NCI-H2196 treated with DMSO at 0.1 percent for 48 hours (cell line): ENCODE results near the gene LRRC30.

Experiments used
- DNase-seq: peaks from one replicate; lab custom pipeline; 2025; ENCODE audit not compliant: unreplicated experiment; lab: John Stamatoyannopoulos, UW

The LRRC30 gene

GRCh38 chr18:7236933-7237332 is 6.0 kb downstream of the LRRC30 start:
- no peak for DNase-seq

DNA sequence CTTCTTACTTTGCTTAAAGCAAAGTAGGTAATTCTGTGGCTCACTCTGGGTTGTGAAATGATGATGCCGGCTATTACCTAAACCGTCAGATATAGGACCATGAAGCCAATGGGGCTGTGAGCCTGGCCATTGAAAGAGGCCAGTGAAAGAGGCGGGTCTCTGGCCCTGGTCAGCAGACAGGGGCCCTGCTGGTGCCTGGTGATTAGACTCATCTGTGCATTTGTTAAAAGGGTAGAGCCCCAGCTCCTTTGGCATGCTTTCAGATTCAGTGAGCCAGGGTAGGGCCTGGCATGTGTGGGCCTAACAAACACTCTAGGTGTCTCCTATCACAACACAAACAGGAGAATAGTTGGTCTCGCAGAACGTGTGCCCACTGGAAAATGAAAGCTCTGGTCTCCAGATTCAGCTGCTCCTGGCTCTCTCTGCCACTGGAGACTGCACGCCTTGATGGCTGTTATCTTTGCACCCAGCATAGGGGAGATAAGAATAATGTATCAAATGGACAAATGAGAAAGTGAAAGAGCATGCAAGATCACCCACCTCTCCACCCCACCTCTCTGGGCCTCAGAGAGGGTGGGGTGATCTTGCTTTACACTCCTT is 6.9 kb downstream of the LRRC30 start:
- DNase-seq = peak; percentile 29

GRCh38 chr18:7242926-7243325 is 12.0 kb downstream of the LRRC30 start:
- DNase-seq = no peak

- no peak for DNase-seq
Measured at GRCh38 chr18:7248877-7249276, 18.0 kb downstream of the LRRC30 start.

- no peak for DNase-seq
Measured at GRCh38 chr18:7254163-7254562, 23.3 kb downstream of the LRRC30 start.

GRCh38 chr18:7255054-7255453 is 24.2 kb downstream of the LRRC30 start:
- DNase-seq = no peak

DNA sequence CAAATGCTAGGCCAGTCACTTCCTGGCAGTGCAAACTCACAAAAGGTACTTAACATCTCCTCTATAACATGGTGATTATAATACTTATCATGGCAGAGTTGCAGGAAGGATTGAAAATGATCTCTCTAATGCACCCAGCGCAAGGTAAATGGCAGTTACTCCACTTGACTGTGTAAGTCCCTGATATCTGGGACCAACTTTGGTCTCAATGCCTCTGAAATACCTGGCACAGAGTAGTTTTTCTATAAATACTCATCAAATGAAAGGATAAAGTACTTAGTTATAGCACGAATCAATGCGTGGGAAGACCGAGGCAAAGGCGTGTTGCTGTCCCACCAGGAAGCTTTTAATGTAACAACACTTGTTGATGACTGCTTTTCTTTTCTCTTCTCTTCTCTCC is 24.8 kb downstream of the LRRC30 start:
- DNase-seq = no peak

DNA sequence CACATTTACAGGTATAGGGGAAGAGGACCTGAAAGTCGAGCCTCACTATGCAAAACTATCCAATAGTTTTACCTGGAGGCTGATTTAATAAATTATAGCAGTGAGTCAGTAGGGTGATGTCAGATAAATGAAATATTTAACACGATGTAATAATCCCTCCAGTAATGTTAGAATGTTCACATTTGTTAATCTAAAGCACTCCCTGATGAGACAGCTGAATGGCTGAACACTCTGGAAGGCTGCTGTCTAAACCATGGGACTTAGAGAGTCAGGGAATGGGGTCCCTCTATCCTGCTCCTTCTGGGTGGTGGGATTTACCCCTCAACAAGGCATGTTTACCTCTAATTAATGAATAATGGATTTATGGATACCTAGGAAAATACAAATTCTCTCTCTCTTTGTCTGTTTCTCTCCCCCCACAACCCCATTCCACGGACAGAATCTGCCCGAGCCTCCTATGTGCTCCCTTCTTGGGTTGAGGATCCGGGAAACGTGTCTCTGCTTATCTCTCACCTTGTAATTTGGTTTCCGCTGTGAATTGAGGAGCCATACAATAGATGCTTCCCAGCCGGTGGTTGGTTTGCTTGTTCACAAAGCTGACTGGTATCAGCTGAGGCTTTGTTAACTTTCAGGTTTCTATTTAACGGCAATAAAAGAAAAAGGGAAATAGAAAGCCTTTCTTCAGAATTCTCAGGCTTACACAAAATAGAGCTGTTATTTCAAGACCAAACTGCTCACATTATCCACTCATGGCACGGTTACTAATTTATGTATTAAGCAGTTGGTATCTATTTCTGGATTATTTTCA is 25.9 kb downstream of the LRRC30 start:
- DNase-seq = no peak

DNA sequence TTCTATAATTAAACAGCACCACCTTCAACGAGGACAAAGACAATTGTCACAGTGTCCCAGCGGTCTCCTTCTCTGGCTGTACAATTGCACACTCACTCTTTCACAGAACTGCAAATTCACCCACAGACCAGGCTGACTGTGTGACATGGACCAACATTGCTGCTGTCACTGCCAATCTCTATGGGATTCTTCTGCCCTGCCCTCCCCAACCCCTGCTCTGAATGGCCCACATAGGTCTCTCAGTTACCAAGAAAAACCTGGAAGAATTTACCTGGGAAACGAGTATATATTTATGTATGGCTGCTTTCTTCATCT is 26.5 kb downstream of the LRRC30 start:
- no peak for DNase-seq

DNA sequence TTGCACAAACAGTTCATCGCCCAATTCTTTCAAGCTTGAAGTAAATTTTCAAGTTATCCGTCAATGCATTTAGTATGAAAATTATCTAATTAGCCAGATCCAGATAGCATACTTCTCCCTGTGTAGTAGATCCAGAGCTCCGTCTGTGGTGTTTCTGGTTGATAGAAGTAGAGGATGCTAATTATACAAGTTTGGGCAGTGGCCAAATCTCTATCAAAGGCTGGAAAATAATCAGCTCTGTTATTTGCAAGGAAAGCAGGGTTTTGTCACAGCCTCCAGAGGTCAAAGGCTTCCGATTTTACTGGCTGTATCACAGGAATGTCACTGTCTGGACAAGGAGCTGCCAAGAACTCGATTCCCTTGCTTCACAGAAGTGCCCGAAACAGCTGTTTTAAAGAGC is 28.6 kb downstream of the LRRC30 start:
- DNase-seq = no peak

- no peak for DNase-seq
Measured at GRCh38 chr18:7261199-7261598, 30.3 kb downstream of the LRRC30 start.

- no peak for DNase-seq
Measured at GRCh38 chr18:7267973-7268372, 37.1 kb downstream of the LRRC30 start.

- no peak for DNase-seq
Measured at GRCh38 chr18:7269942-7270341, 39.1 kb downstream of the LRRC30 start.

GRCh38 chr18:7272311-7273049 is 41.6 kb downstream of the LRRC30 start:
- peak; percentile 33 for DNase-seq

DNA sequence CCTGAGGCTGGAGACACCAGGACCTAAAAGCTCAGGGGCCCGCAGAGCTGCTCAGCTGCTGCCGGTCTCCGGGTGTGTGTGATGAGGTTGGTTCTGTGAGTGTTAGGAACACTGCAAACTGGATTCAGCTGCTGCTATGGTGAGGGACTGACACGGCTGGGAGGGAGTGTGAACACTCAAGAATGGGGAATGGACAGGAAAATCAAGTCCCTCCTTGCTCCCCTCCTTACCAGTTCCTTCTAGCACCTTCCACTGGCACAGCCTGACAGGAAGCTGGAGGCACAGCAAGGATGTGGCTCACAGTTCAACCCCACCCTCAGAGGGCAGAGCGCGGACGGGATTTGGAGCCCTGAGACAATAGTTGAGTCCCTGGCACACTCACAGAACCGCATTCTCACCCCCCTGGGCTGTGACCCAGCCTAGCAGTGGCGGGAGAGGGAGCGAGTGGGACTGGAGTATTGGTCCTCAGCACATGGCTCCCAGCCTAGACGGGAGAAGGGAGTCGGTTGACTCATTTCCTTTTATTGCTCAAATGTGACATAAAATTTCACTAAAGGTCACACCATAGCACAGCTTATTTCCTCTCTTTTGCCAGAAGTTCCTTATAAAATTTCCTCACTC is 42.5 kb downstream of the LRRC30 start:
- no peak for DNase-seq

GRCh38 chr18:7281579-7281978 is 50.7 kb downstream of the LRRC30 start:
- DNase-seq = no peak
